ENCODE results near the gene OSBPL10.

- no peak for TF ChIP-seq CTCF (conservative IDR thresholded peaks at IDR 0.05; ENCODE audit: low read length)
- TF ChIP-seq EZH2phosphoT487 (IDR thresholded peaks at IDR 0.05; ENCODE audit: borderline replicate concordance, low read depth, low read length), result no peak
Observed at GRCh38 chr3:31755926-31756658, 225.0 kb downstream of the OSBPL10 start.
